ENCODE results near the gene ZNF529.

The ZNF529 gene

DNA sequence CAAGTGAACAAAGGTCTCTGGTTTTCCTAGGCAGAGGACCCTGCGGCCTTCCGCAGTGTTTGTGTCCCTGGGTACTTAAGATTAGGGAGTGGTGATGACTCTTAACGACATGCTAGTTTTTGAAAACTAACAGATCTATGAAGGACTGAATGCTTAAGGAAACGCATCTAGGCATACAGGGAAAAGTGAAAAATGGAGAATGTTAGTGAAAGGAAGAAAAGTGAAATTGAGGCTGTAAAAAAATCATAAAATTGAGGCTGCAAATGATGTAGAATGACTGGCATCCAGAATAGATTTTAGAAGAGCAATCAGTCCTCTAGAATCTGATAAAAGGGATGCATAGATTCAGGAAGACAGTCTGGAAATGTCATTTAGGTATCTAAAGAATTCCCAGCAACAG is 48.5 kb downstream of the ZNF529 start:
- FAIRE-seq = no peak
- no peak for DNase-seq (ENCODE audit: extremely low spot score, insufficient read length, low read depth)

GRCh38 chr19:36514012-36514612 is 59.0 kb downstream of the ZNF529 start:
- FAIRE-seq = no peak
- DNase-seq (ENCODE audit: extremely low spot score, insufficient read length, low read depth) = no peak

GRCh38 chr19:36508325-36508724 is 64.8 kb downstream of the ZNF529 start:
- FAIRE-seq = no peak
- DNase-seq (ENCODE audit: extremely low spot score, insufficient read length, low read depth) = no peak

DNA sequence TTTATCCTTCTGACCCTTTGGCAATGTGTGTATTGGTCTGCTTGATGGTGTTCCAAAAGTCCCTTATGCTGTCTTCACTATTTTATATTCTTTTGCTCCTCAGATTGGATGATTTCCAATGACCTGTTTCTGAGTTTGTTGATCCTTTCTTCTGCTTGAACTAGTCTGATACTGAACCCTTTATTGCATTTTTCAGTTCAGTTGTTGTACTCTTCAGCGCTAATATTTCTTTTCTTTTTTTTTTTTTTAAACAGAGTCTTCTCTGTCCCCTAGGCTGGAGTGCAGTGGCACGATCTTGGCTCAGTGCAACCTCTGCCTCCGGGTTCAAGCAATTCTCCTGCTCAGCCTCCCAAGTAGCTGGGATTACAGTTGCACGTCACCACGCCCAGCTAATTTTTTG is 71.1 kb downstream of the ZNF529 start:
- DNase-seq (ENCODE audit: extremely low spot score, insufficient read length, low read depth) = no peak
- no peak for FAIRE-seq

DNA sequence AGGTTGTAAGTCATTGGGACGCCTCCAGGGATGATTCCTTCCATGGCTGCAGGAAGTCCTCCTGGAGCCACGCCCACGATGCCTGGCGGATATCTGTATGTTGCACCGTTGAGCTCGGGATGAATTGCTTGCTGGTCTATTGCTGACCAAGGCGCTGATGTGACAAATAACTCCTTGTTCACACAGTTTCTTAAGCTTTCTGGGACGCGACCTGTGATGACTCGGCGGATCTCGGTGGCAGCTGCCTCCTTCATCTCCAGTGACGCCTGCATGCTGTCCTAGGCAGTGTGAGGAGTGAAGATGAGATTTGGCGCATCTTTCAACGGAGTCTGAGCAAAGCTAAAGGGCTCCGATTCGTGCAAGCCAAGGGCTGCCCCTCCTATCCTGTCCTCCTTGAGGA is 76.1 kb downstream of the ZNF529 start:
- no peak for FAIRE-seq
- DNase-seq (ENCODE audit: extremely low spot score, insufficient read length, low read depth) = no peak
